ENCODE results near the gene OVOL1.
"Not testable (repeated sequence)": the region's sequence is repeated elsewhere in the genome, so short reads cannot be mapped to it uniquely, and the experiment has no call there.

OVOL1 gene

DNA sequence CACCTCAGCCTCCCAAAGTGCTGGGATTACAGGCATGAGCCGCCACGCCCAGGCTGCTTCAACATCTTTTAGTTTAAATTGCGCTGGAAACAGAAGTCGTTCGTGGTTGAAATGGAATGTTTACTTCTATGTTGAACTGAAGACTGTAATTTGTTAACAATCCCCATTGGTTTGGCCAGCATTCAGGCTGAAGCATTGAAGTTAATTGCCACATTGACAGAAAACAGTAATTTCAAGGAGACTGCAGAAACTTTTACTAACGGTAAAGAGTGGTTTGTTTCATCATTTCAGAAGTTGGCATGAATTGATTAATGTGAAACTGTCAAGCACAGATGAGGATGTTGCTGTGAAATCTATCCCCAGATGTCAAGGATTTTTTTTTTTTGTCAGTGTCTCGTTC lies 20.3 kb upstream of the OVOL1 start:
- Histone ChIP-seq H3K27me3 (ENCODE audit: control insufficient read depth, insufficient read depth, low read length) (no peaks in the 10 kb centered on the region), H3K79me2 (no peaks in the 10 kb centered on the region), H3K36me3 (ENCODE audit: control insufficient read depth, insufficient read depth, low read length) (no peaks in the 10 kb centered on the region), H3K9ac (no peak overlapping the region), H3K27ac (no peak overlapping the region), H2AFZ (no peak overlapping the region), H3K4me2 (ENCODE audit: low read length) (no peak overlapping the region), H3K9me3 (ENCODE audit: control insufficient read depth, low read length) (no peaks in the 10 kb centered on the region), H3K4me1 (no peaks in the 10 kb centered on the region), H3K4me3 (ENCODE audit: low read depth, low read length) (no peak overlapping the region)
- no peak for TF ChIP-seq CTCF (IDR thresholded peaks at IDR 0.05)

DNA sequence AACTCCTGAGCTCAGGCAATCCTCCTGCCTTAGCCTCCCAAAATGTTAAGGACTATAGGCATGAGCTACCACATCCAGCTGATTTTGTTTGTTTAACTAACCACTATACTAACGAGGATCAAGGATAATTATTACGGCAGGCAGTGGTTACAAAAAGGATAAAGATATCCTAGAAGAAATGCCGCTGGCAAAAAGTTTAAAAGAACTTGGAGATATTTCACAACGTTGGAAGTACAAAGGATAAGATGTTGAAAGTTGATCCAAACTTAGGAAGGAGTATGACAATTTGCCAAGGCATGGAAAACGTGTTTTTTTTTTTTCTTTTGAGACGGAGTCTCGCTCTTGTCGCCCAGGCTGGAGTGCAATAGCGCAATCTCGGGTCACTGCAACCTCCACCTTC lies 19.5 kb upstream of the OVOL1 start:
- H3K9ac ChIP-seq, result no peak overlapping the region
- no peaks in the 10 kb centered on the region for H3K27me3 ChIP-seq (ENCODE audit: control insufficient read depth, insufficient read depth, low read length)
- no peak overlapping the region for H3K4me2 ChIP-seq (ENCODE audit: low read length)

DNA sequence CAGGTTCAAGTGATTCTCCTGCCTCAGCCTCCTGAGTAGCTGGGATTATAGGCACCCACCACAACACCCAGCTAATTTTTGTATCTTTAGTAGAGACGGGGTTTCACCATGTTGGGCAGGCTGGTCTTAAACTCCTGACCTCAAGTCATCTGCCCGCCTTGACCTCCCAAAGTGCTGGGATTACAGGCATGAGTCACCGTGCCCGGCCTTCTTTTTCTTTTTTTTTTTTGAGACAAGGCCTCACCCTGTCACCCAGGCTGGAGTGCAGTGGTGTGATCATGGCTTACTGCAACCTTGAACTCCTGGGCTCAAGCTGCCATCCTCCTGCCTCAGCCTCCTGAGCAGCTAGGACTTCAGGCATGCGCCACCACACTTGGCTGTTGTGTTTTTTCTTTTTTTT lies 19.1 kb upstream of the OVOL1 start:
- not testable (repeated sequence) for H3K4me2 ChIP-seq (ENCODE audit: low read length); H3K79me2 ChIP-seq; H3K4me1 ChIP-seq; H3K4me3 ChIP-seq (ENCODE audit: low read depth, low read length); H2AFZ ChIP-seq; H3K27me3 ChIP-seq (ENCODE audit: control insufficient read depth, insufficient read depth, low read length); H3K27ac ChIP-seq; H3K9me3 ChIP-seq (ENCODE audit: control insufficient read depth, low read length); H3K9ac ChIP-seq; H3K36me3 ChIP-seq (ENCODE audit: control insufficient read depth, insufficient read depth, low read length)

More for the DNA sequence above, 19.5 kb upstream of the OVOL1 start:
- Histone ChIP-seq H3K4me1 (no peaks in the 10 kb centered on the region), H3K36me3 (ENCODE audit: control insufficient read depth, insufficient read depth, low read length) (no peaks in the 10 kb centered on the region), H3K27ac (no peak overlapping the region), H2AFZ (no peak overlapping the region), H3K79me2 (no peaks in the 10 kb centered on the region), H3K9me3 (ENCODE audit: control insufficient read depth, low read length) (no peaks in the 10 kb centered on the region), H3K4me3 (ENCODE audit: low read depth, low read length) (no peak overlapping the region)
- TF ChIP-seq CTCF (IDR thresholded peaks at IDR 0.05), result no peak

- no peak overlapping the region for H2AFZ ChIP-seq
- no peaks in the 10 kb centered on the region for H3K4me1 ChIP-seq
- no peak overlapping the region for H3K4me2 ChIP-seq (ENCODE audit: low read length)
- no peaks in the 10 kb centered on the region for H3K79me2 ChIP-seq
- no peaks in the 10 kb centered on the region for H3K36me3 ChIP-seq (ENCODE audit: control insufficient read depth, insufficient read depth, low read length)
- no peak overlapping the region for H3K27ac ChIP-seq
- no peak overlapping the region for H3K4me3 ChIP-seq (ENCODE audit: low read depth, low read length)
- H3K9me3 ChIP-seq (ENCODE audit: control insufficient read depth, low read length), result no peaks in the 10 kb centered on the region
- no peak for TF ChIP-seq CTCF (IDR thresholded peaks at IDR 0.05)
- no peak overlapping the region for H3K9ac ChIP-seq
- H3K27me3 ChIP-seq (ENCODE audit: control insufficient read depth, insufficient read depth, low read length), result no peaks in the 10 kb centered on the region
These were observed 15.8 kb upstream of the OVOL1 start for GRCh38 chr11:65770951-65771567.

GRCh38 chr11:65771589-65772112 lies 15.2 kb upstream of the OVOL1 start:
- Histone ChIP-seq H3K9me3 (ENCODE audit: control insufficient read depth, low read length) (no peaks in the 10 kb centered on the region), H2AFZ (no peak overlapping the region), H3K36me3 (ENCODE audit: control insufficient read depth, insufficient read depth, low read length) (no peaks in the 10 kb centered on the region), H3K4me2 (ENCODE audit: low read length) (no peak overlapping the region), H3K27me3 (ENCODE audit: control insufficient read depth, insufficient read depth, low read length) (no peaks in the 10 kb centered on the region), H3K4me1 (no peaks in the 10 kb centered on the region), H3K4me3 (ENCODE audit: low read depth, low read length) (no peak overlapping the region), H3K9ac (no peak overlapping the region), H3K79me2 (no peaks in the 10 kb centered on the region), H3K27ac (no peak overlapping the region)
- TF ChIP-seq CTCF (IDR thresholded peaks at IDR 0.05), result no peak
